Stimulated activated naive CD8-positive, alpha-beta T cell treated with anti-CD3 and anti-CD28 coated beads, Interleukin-15, amount 100 ng/mL, for 72 hours (primary cell): ENCODE data around the gene TVP23A.
"Not testable (repeated sequence)": the region's sequence is repeated elsewhere in the genome, so short reads cannot be mapped to it uniquely, and the experiment has no call there.

Experiments
- ATAC-seq: fragments of 150-1000 bp; cut with Tn5 transposase; 2 replicates; pipeline ENCODE4 v1.10.0; 2021; ENCODE audit warnings: mild to moderate bottlenecking, moderate library complexity
- DNase-seq, 2 donors: peaks; one replicate each; pipeline ENCODE4 v3.0.0; 2021 to 2022
- H3K27ac Mint-ChIP-seq, 2 donors: one replicate each; pipeline ENCODE4 v1.8.0; 2022; ENCODE audit warnings: mild to moderate bottlenecking in 2 of 2, mixed read lengths in 2 of 2, moderate library complexity in 2 of 2
- H3K27me3 Mint-ChIP-seq: one replicate; pipeline ENCODE4 v1.8.0; 2022; ENCODE audit warnings: mixed read lengths
- H3K4me1 Mint-ChIP-seq: one replicate; pipeline ENCODE4 v1.8.0; 2022; ENCODE audit warnings: mild to moderate bottlenecking, mixed read lengths
- H3K4me3 Mint-ChIP-seq, 2 donors: one replicate each; pipeline ENCODE4 v1.8.0; 2022; ENCODE audit warnings: mild to moderate bottlenecking in 2 of 2, mixed read lengths in 2 of 2, moderate library complexity in 1 of 2
- H3K9me3 Mint-ChIP-seq, 2 donors: one replicate each; pipeline ENCODE4 v1.8.0; 2022; ENCODE audit warnings: mixed read lengths in 2 of 2

The TVP23A gene

GRCh38 chr16:10846213-10846998, 27.8 kb upstream of the TVP23A start:
- DNase-seq = no peak
- no peak overlapping the region for H3K4me3 Mint-ChIP-seq
- peaks cover 41% of the 10 kb centered on the region for H3K27me3 Mint-ChIP-seq
- H3K9me3 Mint-ChIP-seq = no peaks in the 10 kb centered on the region
- no peak for ATAC-seq
- H3K4me1 Mint-ChIP-seq = no peaks in the 10 kb centered on the region
- H3K27ac Mint-ChIP-seq = no peak overlapping the region

GRCh38 chr16:10840703-10841102, 22.1 kb upstream of the TVP23A start:
- Mint-ChIP-seq H3K4me3 (no peak overlapping the region), H3K9me3 (no peaks in the 10 kb centered on the region), H3K27me3 (peaks cover 19% of the 10 kb centered on the region), H3K27ac (no peak overlapping the region), H3K4me1 (peaks cover 13% of the 10 kb centered on the region)
- ATAC-seq (no peak), DNase-seq (no peak)

- Mint-ChIP-seq H3K27ac (no peak overlapping the region), H3K4me3 (no peak overlapping the region), H3K27me3 (peaks cover 21% of the 10 kb centered on the region), H3K9me3 (no peaks in the 10 kb centered on the region), H3K4me1 (peaks cover 19% of the 10 kb centered on the region)
- ATAC-seq = no peak
- no peak for DNase-seq
These were observed 20.7 kb upstream of the TVP23A start for GRCh38 chr16:10839279-10839666.

GRCh38 chr16:10838621-10839278, 20.2 kb upstream of the TVP23A start:
- ATAC-seq = no peak

GRCh38 chr16:10836174-10836853, 17.7 kb upstream of the TVP23A start:
- peaks cover 26% of the 10 kb centered on the region for H3K27me3 Mint-ChIP-seq
- H3K4me3 Mint-ChIP-seq = no peak overlapping the region
- H3K4me1 Mint-ChIP-seq = peaks cover 19% of the 10 kb centered on the region
- ATAC-seq (no peak), DNase-seq (no peak)
- H3K27ac Mint-ChIP-seq = peak overlapping the region in 1 of 2 donors; percentile 31
- no peaks in the 10 kb centered on the region for H3K9me3 Mint-ChIP-seq

More at GRCh38 chr16:10838621-10839278, 20.2 kb upstream of the TVP23A start:
- Mint-ChIP-seq H3K9me3 (no peaks in the 10 kb centered on the region), H3K27ac (no peak overlapping the region), H3K4me1 (peaks cover 19% of the 10 kb centered on the region), H3K27me3 (peaks cover 23% of the 10 kb centered on the region), H3K4me3 (no peak overlapping the region)
- DNase-seq = no peak

GRCh38 chr16:10835281-10835931, 16.8 kb upstream of the TVP23A start:
- H3K27ac Mint-ChIP-seq = peak overlapping the region in 1 of 2 donors; percentile 31
- H3K9me3 Mint-ChIP-seq = no peaks in the 10 kb centered on the region
- DNase-seq = peak; percentile 51 to 80
- H3K4me1 Mint-ChIP-seq = peaks cover 19% of the 10 kb centered on the region
- ATAC-seq = peak; percentile 96
- H3K4me3 Mint-ChIP-seq = no peak overlapping the region
- H3K27me3 Mint-ChIP-seq = peaks cover 21% of the 10 kb centered on the region

- H3K4me1 Mint-ChIP-seq = peaks cover 19% of the 10 kb centered on the region
- no peak overlapping the region for H3K4me3 Mint-ChIP-seq
- H3K27ac Mint-ChIP-seq = no peak overlapping the region
- DNase-seq = no peak
- no peak for ATAC-seq
- no peaks in the 10 kb centered on the region for H3K9me3 Mint-ChIP-seq
- H3K27me3 Mint-ChIP-seq = peaks cover 25% of the 10 kb centered on the region
These were observed 16.2 kb upstream of the TVP23A start for GRCh38 chr16:10834766-10835165.

GRCh38 chr16:10834130-10834529, 15.5 kb upstream of the TVP23A start:
- no peaks in the 10 kb centered on the region for H3K9me3 Mint-ChIP-seq
- no peak overlapping the region for H3K4me3 Mint-ChIP-seq
- ATAC-seq (no peak), DNase-seq (no peak)
- peak overlapping the region; percentile 4 to 8 for H3K27ac Mint-ChIP-seq
- H3K27me3 Mint-ChIP-seq = peaks cover 32% of the 10 kb centered on the region
- H3K4me1 Mint-ChIP-seq = peaks cover 19% of the 10 kb centered on the region

- H3K4me1 Mint-ChIP-seq = peaks cover 19% of the 10 kb centered on the region
- ATAC-seq = no peak
- peaks cover 38% of the 10 kb centered on the region for H3K27me3 Mint-ChIP-seq
- no peak for DNase-seq
- no peak overlapping the region for H3K4me3 Mint-ChIP-seq
- H3K27ac Mint-ChIP-seq = no peak overlapping the region
- no peaks in the 10 kb centered on the region for H3K9me3 Mint-ChIP-seq
These were observed 14.7 kb upstream of the TVP23A start for GRCh38 chr16:10833271-10833670.

- H3K27ac Mint-ChIP-seq = no peak overlapping the region
- H3K9me3 Mint-ChIP-seq = no peaks in the 10 kb centered on the region
- no peak overlapping the region for H3K4me3 Mint-ChIP-seq
- peaks cover 19% of the 10 kb centered on the region for H3K4me1 Mint-ChIP-seq
- H3K27me3 Mint-ChIP-seq = peaks cover 38% of the 10 kb centered on the region
- DNase-seq = no peak
- ATAC-seq = no peak
These were observed 13.6 kb upstream of the TVP23A start for GRCh38 chr16:10831894-10832886.

- H3K27me3 Mint-ChIP-seq = peaks cover 38% of the 10 kb centered on the region
These were observed 11.6 kb upstream of the TVP23A start for GRCh38 chr16:10830240-10830639.

GRCh38 chr16:10829390-10830098, 10.9 kb upstream of the TVP23A start:
- H3K4me3 Mint-ChIP-seq, H3K27ac Mint-ChIP-seq: not testable (repeated sequence)

More at GRCh38 chr16:10830240-10830639, 11.6 kb upstream of the TVP23A start:
- not testable (repeated sequence) for H3K4me3 Mint-ChIP-seq, H3K4me1 Mint-ChIP-seq, ATAC-seq, DNase-seq, H3K27ac Mint-ChIP-seq, H3K9me3 Mint-ChIP-seq

GRCh38 chr16:10828851-10829366, 10.3 kb upstream of the TVP23A start:
- Mint-ChIP-seq H3K27ac (no peak overlapping the region), H3K4me1 (no peaks in the 10 kb centered on the region), H3K4me3 (no peak overlapping the region), H3K27me3 (peaks cover 27% of the 10 kb centered on the region), H3K9me3 (no peaks in the 10 kb centered on the region)
- no peak for ATAC-seq
- DNase-seq = no peak

More at GRCh38 chr16:10829390-10830098, 10.9 kb upstream of the TVP23A start:
- H3K27me3 Mint-ChIP-seq = peaks cover 34% of the 10 kb centered on the region
- not testable (repeated sequence) for DNase-seq, ATAC-seq, H3K4me1 Mint-ChIP-seq, H3K9me3 Mint-ChIP-seq
